Left lung (tissue), 10 donors: ENCODE measurements around the gene MACROD2. TPM values are rescaled to one million over a fixed set of nuclear protein-coding genes. Genes with fewer than 3 reads are reported as not detected.

ENCODE experiments used
- ATAC-seq: fragments of 200-7000 bp; cut with Tn5 transposase; one replicate; pipeline ENCODE4 v1.9.1; 2020; ENCODE audit warnings: moderate library complexity
- DNase-seq, 4 donors: peaks; one replicate each; pipeline ENCODE4 v3.0.0-alpha.2; 2013 to 2020
- H3K27ac ChIP-seq, 2 donors: fragments of 200-600 bp; sonication (generic) in 1 of 2; one replicate each; pipeline versions ENCODE4 v1.5.0 to v1.8.0; 2020 to 2021
- H3K27me3 ChIP-seq, 2 donors: fragments of 200-600 bp; sonication (generic) in 1 of 2; one replicate each; pipeline versions ENCODE4 v1.5.0 to v1.8.0; 2020 to 2021
- H3K36me3 ChIP-seq, 2 donors: fragments of 200-600 bp; sonication (generic) in 1 of 2; one replicate each; pipeline versions ENCODE4 v1.5.0 to v1.8.0; 2020 to 2021
- H3K4me1 ChIP-seq, 2 donors: fragments of 200-600 bp; one replicate each; pipeline ENCODE4 v1.8.0; 2021
- H3K4me3 ChIP-seq, 2 donors: fragments of 200-600 bp; sonication (generic) in 1 of 2; one replicate each; pipeline versions ENCODE4 v1.5.0 to v1.8.0; 2020 to 2021; ENCODE audit warnings: mild to moderate bottlenecking in 1 of 2
- H3K9me3 ChIP-seq, 2 donors: fragments of 200-600 bp; sonication (generic) in 1 of 2; one replicate each; pipeline versions ENCODE4 v1.5.0 to v1.8.0; 2020 to 2021
- intact Hi-C, 2 donors: fragments of 100-400 bp; cut with DNase I; formaldehyde crosslinking; loops; one replicate each; pipeline versions ENCODE4 v1.11.2 to v1.14.2; 2022
- polyA plus RNA-seq, 6 donors: library from polyadenylated mRNA; unstranded; fragments of 120-200 nt; gene quantifications; one replicate each; pipeline ENCODE4 v1.2.1, GENCODE V29; 2013; ENCODE audit not compliant: insufficient read length in 6 of 6
- total RNA-seq, 2 donors: library from RNA; stranded (reverse); fragmentation: NEBNext Ultra II Directional; extraction: Animal tissue kit (Norgen Biotek cat#: 25700); gene quantifications; one replicate each; pipeline ENCODE4 v1.2.1, GENCODE V29; 2021
- TF ChIP-seq, protein P1 (sequence below), 2 donors: fragments of 200-600 bp; sonication (generic) in 1 of 2; IDR thresholded peaks; one replicate each; pipeline versions ENCODE4 v1.5.0 to v1.8.0; 2021; ENCODE audit warnings: antibody characterized with exemption in 2 of 2
- donor health status: DM: no; HTN: yes; CAD: no.
- donor health status: DM: no; HTN: no; CAD: no.

The MACROD2 gene
- total and polyA plus RNA-seq, 8 donors, result 6.1 to 23.6 (median 8.9) TPM

DNA sequence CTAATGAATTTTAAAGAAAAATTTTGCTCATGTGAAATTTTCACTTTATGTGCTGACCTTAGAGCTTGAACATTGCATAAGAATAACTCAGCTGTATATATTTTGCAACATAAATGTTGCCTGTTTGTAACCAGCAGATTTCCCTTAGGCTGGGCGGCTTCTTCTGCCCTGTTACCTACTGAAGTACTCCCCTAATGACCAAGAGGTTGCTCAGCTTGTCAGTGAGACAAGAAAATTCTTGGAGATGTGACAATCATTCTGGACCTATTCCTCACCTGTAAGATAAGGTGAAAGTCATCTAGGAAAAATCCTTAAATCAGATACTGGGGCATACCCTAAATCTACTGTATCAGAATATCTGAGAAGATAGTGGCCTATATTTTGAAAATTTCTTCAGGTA, 1516.2 kb downstream of the MACROD2 start:
- Histone ChIP-seq H3K27ac (no peak overlapping the region), H3K36me3 (no peaks in the 10 kb centered on the region), H3K4me1 (no peaks in the 10 kb centered on the region), H3K27me3 (no peaks in the 10 kb centered on the region), H3K9me3 (no peaks in the 10 kb centered on the region), H3K4me3 (no peak overlapping the region)
- intact Hi-C loops, result no loop called here
- ATAC-seq (no peak), DNase-seq (no peak)
- TF ChIP-seq, protein P1, sequence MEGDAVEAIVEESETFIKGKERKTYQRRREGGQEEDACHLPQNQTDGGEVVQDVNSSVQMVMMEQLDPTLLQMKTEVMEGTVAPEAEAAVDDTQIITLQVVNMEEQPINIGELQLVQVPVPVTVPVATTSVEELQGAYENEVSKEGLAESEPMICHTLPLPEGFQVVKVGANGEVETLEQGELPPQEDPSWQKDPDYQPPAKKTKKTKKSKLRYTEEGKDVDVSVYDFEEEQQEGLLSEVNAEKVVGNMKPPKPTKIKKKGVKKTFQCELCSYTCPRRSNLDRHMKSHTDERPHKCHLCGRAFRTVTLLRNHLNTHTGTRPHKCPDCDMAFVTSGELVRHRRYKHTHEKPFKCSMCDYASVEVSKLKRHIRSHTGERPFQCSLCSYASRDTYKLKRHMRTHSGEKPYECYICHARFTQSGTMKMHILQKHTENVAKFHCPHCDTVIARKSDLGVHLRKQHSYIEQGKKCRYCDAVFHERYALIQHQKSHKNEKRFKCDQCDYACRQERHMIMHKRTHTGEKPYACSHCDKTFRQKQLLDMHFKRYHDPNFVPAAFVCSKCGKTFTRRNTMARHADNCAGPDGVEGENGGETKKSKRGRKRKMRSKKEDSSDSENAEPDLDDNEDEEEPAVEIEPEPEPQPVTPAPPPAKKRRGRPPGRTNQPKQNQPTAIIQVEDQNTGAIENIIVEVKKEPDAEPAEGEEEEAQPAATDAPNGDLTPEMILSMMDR (IDR thresholded peaks at IDR 0.05), result no peak

DNA sequence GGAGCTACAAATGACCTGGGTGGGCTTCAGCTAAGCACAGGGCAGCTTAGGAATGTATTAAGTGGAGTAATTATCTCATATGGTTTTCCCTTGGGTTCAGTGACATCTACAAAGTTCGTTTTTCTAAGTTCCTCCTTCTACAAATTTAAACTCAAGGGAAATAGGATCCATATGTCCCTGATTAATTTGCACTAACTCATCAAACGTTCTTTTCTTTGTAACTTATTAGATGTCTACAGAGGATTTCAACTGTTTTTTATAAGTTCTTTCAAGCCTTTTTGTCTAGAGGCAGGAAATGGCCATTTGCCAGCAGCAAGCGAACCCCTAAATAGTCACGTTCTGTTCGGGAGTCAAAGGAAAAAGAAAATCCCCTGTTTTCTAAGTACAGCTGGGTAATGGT, 1517.6 kb downstream of the MACROD2 start:
- ATAC-seq, result no peak
- no peak overlapping the region for H3K4me3 ChIP-seq
- no peaks in the 10 kb centered on the region for H3K9me3 ChIP-seq
- intact Hi-C loops, result no loop called here
- H3K36me3 ChIP-seq, result no peaks in the 10 kb centered on the region
- TF ChIP-seq, protein P1 (IDR thresholded peaks at IDR 0.05), result no peak
- no peak for DNase-seq
- H3K27ac ChIP-seq, result no peak overlapping the region
- H3K27me3 ChIP-seq, result no peaks in the 10 kb centered on the region
- H3K4me1 ChIP-seq, result no peaks in the 10 kb centered on the region

DNA sequence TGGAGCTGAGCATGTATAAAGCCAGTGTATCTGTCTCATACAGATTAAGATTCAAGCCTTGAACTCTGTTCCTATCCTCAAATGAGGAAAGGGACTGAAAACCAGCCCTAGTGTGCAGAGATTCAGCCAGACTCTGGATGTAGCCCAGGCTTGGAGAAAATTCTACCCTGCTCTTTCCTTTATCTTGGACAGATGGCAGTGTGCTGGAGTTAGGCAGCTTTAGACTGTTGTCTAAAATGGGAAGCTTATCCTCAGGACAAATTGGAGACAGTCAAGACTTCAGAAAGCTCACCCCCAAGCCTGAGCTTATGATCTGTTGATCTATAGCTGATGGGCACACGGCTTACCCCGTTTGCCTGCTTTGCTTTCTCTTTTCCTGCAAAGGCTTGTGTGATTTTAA, 1520.4 kb downstream of the MACROD2 start:
- intact Hi-C loops, result no loop called here
- no peak for ATAC-seq

DNA sequence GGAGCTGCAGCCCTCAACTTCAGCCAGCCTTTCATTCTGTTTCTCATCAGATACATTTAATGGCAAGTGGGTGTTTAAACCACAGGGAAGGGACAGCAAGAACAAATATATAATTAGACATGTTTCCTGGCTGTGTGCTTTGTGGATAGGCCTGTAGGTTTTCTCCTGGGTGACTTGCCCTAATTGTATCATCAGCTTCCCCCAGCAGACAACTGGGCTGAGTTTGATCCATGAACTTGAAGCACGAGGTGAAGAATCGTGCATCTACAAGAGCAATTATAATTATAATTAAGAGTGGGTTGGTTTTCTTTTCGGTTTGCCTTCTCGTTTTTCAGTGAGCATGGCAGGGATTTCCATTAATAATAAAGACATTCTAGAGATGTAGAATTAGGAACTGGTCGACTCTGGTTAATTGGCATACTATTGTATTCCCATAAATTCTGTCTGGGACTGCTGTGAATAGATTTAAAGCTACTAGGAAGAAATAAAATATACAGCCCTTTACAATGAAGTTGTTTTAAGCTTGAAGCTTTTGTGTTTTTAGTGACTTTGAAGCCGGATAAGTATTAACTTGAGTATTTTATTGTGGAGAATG, 1525.7 kb downstream of the MACROD2 start:
- intact Hi-C loops, result no loop called here
- no peak overlapping the region for H3K4me3 ChIP-seq
- TF ChIP-seq, protein P1 (IDR thresholded peaks at IDR 0.05), result no peak
- DNase-seq (no peak), ATAC-seq (no peak)
- no peaks in the 10 kb centered on the region for H3K27me3 ChIP-seq
- no peaks in the 10 kb centered on the region for H3K9me3 ChIP-seq
- no peaks in the 10 kb centered on the region for H3K36me3 ChIP-seq
- H3K27ac ChIP-seq, result no peak overlapping the region
- no peaks in the 10 kb centered on the region for H3K4me1 ChIP-seq

More for the DNA sequence above, 1520.4 kb downstream of the MACROD2 start:
- no peaks in the 10 kb centered on the region for H3K4me1 ChIP-seq
- no peak overlapping the region for H3K4me3 ChIP-seq
- no peaks in the 10 kb centered on the region for H3K36me3 ChIP-seq
- no peaks in the 10 kb centered on the region for H3K9me3 ChIP-seq
- TF ChIP-seq, protein P1 (IDR thresholded peaks at IDR 0.05), result no peak
- no peaks in the 10 kb centered on the region for H3K27me3 ChIP-seq
- no peak overlapping the region for H3K27ac ChIP-seq
- DNase-seq, result no peak

DNA sequence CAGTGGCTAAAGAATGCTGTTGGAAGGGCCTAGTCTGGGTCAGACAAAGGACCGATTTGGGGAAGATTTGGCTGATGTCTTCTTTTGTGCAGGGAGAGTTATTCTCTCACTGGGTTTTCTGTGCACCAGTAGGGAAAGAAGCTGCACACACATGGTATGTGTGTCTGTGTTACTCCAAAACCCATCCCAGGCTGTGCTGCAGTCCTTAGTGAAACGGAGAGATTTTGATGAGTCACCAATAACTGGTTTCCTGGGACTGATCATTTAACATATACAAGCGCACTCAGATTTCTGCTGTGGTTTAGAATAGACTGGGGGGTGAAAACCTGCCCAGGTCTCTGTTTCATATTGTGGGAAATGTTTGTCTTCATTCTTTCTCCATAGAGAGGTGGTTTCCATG, 1528.1 kb downstream of the MACROD2 start:
- ATAC-seq, result no peak
- Histone ChIP-seq H3K27me3 (no peaks in the 10 kb centered on the region), H3K4me3 (no peak overlapping the region), H3K9me3 (no peaks in the 10 kb centered on the region), H3K27ac (no peak overlapping the region), H3K36me3 (no peaks in the 10 kb centered on the region), H3K4me1 (no peaks in the 10 kb centered on the region)
- intact Hi-C loops, result no loop called here
- no peak for DNase-seq
- TF ChIP-seq, protein P1 (IDR thresholded peaks at IDR 0.05), result no peak
